SHP77 treated with DMSO at 0.1 percent for 48 hours (cell line): ENCODE data around the gene LBP.
"Not testable (repeated sequence)": the region's sequence is repeated elsewhere in the genome, so short reads cannot be mapped to it uniquely, and the experiment has no call there.

Source experiments
- DNase-seq: peaks from one replicate; lab custom pipeline; 2025; lab: John Stamatoyannopoulos, UW

The LBP gene

DNA sequence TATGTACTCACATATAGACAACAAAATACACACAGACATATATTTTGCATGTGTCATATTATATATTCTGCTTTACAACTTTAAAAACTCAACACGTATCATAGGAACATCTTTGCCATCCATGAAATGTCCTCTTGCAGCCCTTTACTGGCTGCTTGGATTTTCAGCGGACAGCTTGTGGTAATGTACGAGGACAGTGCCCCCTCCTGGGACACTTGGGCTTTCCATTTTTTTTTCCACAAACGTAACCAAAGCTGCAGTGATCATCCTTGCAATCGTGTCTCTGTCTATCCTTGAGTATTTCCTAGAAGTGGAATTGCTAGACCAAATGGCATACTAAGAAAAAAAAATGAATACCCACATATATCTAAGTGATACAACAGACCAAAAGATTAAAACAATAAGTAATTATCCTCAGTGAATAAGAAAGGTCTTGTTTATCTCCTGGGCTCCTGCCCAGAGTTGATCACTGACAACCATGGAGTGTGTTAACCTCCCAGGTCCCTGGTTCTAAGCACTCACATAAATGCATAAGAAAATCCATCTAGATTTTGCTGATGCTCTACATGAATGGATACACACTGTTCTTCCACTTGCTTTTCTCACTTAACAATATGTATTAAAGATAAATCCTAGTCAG is 24.2 kb upstream of the LBP start:
- DNase-seq = no peak

DNA sequence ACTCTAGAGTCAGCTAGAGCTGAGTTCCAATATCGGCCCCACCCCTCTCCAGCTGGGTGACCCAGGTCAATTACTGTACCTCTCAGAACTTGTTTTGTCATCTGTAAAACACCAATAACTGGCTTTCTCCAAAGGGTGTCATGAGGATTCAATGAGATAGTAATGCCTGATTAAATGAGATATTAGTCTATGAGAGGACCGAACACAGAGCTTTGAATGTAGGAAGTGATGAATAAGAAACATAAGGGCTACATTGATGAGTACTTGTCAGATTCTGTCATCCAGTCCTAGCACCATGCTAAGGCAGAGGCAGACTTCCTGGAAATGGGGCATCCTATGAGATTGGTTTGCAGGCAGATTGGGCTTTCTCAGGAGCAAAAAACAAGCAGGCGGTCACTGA is 22.1 kb upstream of the LBP start:
- DNase-seq = no peak

DNA sequence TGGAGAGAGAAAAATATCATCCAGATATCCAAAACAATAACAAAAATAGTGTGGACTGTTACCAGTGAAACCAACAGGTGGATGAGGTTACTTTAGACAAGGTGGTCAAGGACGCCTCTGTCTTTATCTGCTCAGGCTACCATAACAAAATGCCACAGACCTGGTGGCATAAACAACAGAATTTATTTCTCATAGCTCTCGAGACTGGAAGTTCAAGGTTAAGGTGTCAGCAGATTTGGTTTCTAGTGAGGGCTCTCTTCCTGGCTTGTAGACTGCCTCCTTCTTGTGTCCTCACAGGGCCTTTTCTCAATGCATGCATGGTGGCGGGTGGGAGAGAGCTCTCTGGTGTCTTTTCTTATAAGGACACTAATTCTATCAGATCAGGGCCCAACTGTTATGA is 21.1 kb upstream of the LBP start:
- DNase-seq = no peak

DNA sequence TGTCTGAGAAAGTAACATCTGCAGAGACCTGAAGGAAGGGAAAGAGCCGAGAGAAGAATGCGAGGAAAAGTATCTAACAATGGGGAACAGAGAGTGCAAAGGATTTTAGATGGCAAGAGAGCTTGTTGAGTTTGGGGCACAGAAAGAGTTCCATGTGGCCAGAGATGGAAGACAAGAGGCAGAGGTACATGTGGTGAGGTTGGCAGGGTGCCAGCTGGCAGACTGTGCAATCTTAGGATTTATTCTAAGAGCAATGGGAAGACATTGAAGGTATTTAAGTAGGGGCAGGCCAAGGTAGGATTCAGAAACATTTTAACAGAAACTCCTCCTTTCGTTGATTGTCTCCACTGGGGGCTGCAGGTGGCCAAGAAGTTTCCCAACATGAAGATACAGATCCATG is 20.4 kb upstream of the LBP start:
- DNase-seq = no peak

DNA sequence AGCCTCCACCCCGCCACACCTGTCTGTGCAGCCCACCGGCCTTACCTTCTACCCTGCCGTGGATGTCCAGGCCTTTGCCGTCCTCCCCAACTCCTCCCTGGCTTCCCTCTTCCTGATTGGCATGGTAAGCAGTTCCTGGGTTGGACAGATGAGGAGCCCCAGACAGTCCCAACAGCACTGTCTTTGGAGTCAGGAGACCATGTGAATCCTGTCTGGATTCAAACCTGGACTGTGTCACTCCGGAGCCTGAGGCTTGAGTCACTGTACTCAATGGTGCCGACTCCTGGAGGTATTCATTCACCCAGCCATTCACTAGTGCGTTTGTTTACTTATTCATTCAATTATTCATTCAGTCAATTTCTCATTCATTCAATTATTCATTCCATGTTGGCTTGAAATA is 20.0 kb upstream of the LBP start:
- DNase-seq = no peak

DNA sequence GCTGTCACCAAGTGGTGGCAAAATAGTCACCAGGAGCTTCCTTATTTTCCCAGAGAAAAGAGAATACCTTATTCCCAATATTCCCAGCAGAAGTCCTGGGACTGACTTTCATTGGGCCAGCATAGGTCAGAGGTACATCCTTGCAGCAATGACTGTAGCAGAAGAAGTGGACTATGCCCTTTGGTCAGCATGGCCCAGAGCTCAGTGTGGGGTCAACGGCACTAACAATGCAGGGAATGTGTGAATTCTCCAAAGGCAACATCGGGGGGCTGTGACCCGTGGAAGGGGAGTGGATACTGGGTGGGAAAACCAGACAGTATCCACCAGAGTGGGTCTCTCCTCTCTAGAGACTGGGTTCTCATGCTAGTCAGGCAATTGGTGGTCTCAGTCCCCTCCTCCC is 15.6 kb upstream of the LBP start:
- DNase-seq = no peak

DNA sequence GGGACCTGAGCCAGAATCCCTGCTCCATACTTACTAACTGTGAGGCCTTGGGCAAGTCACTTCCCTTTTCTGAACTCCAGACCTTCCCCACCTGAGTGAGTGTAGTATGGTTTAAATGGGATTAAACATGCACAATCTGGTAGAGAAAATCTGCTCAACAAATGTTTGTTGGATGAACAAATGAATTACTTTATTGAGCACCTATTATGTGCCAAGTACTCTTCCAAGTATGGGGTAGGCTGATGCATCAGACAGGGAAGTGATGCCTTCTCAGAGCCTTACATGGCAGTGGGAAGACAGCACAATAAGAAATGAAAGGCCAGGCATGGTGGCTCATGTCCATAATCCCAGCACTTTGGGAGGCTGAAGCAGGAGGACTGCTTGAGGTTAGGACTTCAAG is 15.0 kb upstream of the LBP start:
- DNase-seq = no peak

DNA sequence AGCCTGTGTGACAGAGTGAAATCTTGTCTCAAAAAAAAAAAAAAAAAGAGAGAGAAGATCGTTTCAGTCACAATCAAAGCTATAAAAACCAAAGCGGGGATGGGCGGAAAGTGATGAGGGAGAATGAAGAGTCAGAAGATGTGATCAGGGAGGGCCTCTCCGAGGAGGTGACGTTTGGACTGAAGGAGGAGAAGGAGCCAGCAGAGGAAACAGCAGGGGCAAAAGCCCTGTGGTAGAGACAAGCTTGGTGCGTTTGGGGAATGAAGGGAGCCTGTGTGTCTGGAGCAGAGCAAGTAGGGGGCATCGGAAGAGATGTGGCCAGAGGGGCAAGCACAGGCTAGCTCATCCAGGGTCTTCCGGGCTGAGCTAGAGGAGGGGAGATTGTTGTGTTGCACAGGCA is 14.5 kb upstream of the LBP start:
- no peak for DNase-seq

DNA sequence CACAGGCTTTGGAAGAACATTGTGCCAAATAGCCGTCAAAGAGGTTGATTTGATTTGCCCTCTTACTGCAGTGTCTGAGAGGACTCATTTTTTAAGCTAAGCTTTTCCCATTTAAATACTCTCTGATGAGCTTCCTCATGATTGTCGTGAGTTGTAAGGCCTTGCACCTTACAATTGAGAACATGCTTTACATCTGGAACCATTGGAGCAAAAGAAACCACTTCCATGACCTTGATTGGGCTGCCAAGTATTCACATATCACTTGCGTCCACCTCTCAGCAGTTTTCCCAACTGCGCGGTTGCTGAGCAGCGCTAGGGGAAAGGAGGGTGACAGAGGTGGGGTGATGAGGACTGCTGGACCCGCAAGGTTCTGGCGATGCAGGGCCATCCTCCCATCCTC is 12.3 kb upstream of the LBP start:
- DNase-seq = no peak

DNA sequence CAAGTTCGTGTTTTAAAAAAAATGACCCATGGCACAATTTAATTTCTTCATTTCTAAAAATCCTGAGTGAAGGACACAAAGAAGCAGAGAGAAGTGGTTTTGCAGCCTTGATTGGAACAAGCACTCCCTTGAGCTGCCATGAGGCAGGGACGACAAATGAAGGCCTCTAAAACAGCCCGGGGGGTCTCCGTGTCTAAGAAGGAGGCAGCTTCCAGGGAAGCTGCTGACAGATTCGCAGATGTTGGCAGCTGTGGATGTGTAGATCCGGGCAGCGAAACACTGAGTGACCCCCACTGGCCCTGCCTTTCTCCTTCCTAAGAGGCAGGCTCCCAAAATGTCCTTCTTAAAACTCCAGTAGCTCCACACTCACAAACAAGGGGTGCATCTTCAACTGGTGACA is 9.6 kb upstream of the LBP start:
- no peak for DNase-seq

DNA sequence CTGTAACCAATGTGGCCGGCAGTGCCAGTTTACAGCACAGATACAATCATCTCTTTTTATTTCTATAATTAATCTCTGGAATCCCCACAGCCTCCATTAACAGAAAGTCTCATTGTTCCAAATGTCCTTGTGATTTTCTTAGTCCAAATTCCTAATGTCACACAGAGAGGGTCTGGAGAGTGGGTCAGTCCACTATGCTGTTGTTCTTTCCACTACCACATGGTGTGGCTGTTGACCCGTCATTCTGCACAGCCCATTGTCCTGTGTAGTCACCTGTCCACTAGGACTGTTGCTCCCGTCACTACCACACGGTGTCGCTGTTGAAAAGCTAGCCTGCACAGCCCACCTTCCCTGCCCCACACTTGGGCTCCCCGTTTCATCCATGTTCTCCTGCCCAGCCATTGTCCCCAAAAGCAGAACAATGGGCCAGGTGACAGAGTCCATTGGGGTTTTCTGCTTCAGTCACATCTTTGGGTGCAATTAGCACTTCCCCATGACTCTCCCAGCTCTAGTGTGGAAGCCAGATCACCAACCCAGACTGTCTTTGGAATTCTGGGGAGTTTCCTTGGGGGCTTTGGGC is 8.6 kb upstream of the LBP start:
- no peak for DNase-seq

DNA sequence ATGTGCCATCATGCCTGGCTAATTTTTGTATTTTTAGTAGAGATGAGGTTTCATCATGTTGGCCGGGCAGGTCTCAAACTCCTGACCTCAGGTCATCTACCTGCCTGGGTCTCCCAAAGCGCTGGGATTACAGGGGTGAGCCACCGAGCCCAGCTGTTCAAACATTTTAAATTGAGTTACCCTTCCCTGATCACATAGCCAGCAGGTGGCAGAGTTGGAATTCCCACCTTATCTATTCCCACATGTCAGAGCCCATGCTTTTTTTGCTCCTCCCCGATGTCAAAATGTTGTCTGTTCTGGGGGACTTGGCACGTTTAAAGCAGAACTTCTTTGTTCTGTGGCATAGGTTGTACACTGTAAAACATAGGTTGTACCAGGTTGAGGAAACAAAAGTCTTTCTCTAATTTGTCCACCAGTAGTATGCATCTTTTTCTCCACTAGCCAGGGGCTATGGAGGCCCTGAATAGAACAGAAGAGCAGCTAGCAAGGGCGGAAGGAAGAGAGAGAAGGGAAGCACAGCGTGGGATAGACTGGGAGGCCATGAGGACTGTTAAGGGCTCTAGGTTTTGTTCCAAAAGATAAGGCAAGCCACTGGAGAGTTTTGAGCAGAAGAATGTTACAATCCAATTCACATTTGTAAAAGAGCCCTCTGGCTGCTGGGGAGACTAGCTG is 7.3 kb upstream of the LBP start:
- no peak for DNase-seq

DNA sequence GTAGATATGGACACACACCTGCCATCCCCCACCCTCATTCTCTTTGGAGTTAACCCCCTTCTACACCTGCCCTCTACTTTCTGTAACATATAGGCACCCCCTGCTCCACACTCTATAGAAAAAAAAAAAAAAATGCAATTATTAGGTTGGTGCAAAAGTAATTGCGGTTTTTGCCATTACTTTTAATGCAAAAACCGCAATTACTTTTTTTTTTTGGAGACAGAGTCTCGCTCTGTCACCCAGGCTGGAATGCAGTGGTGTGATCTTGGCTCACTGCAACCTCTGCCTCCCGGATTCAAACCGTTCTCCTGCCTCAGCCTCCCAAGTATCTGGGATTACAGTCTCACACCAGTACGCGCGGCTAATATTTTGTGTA is 6.8 kb upstream of the LBP start:
- DNase-seq = not testable (repeated sequence)

DNA sequence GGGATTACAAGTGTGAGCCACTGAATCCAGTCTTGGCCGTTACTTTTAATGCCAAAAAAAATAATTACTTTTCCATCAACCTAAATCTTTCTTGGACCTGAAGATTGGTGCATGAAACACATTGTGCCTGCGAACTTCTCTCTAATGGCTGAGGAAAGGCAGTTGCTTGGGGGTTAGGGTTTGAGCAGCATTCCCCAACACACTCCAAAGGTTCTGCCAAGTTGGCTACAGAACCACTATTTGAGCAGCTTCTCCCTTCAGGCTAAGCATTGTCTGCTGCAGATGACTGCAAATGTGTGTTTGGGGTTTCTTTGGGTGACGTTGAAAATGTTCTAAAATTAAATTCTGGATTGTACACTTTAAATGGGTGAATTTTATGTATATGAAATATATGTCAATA is 6.3 kb upstream of the LBP start:
- no peak for DNase-seq

DNA sequence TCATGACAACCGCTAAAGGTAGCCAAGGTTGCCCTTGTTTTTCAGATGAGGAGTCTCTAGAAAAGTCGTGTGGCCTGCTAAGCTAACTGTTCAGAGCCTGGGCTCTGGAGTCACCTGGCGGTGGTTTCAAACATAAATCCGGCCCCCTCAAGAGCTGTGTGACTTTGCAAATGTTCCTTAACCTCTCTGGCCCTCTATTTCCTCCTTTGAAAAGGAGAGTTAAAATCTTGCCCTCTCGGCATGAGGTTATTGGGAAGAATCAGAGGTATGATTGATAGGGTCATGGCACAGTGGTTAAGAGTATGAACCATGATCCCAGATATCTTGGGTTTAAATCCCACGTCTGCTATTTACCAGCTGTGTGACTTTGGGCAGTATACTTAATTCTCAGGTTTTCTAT is 5.6 kb upstream of the LBP start:
- DNase-seq = no peak

DNA sequence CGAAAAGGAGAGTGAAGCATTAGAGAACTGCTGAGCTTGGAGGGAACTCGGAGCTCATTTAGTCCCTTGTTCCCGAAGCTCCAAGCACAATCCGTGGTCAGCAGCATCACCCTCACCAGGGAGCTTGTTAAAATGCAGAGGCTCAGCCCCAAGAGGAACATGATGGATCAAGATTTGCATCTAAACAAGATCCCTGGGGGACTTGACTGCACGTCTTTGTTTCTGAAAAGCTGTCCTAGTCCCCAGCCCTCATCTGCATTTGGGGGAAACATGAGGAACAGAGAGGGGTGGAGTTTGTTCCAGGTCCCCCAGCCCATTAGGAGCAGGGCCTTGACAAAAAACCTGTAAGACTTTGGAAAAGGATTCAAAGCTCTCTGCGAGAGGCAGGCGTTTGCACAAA is 4.1 kb upstream of the LBP start:
- DNase-seq = no peak

DNA sequence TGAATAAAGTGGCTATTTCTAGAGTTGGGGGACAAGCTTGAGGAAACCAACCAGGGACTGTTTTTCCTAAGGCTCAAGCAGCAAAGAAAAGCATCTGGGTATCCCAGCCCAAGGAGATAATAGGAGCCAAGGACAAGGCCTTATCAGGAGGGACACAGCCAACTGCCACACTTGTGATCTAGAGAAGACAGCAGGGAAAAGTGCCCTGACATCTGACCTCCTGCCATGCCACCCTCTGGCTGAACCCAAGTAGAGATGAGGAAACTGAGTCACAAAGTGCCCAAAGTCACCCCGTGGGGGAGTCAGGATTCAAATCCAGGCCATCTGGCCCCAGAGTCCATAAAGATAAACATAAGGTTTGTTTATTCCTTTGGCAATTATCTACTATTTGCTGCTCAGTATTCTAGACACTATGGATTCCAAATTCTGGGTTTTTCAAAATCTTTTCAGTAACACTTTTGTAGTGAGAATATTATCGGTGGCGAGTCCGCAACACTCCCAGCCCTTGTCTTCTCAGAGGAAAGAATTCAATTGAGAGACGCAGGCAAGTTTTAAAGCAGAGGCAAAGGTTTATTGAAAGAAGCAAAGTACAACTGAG is 3.5 kb upstream of the LBP start:
- no peak for DNase-seq

DNA sequence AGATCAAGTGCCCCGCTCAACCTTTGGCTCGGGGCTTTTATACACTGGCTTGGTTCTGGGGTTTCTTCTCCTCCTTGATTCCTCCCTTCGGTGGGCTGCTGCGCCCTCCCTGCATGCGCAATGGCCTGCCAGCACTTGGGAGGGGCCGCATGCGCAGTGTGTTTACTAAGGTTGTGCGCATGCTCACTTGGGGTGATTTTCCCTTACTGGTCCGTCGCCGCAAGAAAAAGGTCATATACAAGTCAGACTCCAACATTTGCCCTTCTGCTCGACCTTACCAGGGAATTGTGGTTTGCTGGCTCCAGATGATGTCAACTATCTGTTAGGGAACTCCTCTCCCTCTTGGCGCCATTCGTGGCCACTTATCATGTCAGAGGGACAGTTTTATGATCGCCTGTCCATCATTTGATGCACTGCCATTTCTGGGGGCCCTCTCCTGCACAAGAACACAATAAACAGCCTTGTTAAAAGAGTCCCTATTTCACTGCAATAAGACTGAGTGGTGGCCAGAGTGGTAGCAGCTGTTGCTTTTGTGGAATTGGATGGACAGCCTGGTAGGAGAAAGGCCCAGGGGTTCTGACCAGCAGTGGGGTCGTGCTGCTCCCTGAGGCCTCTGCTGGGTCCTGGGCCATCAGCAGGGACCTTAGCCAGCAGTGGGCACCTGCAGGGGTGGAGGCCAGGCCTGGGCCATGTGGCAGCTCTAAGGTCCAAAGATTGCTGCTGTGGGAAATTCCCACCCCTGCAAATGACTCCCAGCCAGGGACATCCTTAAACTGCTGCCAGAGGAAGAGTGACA is 2.8 kb upstream of the LBP start:
- DNase-seq = no peak

DNA sequence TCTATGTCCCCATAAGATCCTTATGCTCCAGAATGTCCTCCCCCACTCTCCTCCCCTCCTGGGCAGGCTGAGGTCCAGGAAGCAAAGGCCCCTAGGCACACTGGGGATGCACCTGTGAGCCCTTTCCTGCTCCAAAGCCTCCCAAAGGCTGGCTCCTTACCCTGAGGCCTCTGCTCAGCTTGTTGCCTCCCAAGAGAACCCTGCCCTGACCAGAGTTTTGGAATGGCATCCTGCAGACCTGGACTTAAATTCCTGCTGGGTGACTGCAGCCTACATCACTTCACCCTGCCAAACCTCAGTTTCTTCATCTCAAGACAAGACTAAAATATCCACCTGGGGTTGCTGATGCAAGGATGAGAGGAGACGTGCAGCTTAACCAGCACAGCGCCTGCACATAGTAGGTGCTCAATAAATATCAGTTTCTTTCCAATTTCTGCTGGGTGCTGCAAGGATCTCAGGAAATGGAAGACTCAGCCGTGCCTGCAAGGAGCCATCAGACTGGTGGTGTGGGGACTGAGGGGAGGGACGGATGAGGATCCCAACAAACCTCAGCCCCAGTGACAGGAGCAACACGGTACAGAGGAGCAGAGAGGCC is 2.1 kb upstream of the LBP start:
- DNase-seq = no peak

DNA sequence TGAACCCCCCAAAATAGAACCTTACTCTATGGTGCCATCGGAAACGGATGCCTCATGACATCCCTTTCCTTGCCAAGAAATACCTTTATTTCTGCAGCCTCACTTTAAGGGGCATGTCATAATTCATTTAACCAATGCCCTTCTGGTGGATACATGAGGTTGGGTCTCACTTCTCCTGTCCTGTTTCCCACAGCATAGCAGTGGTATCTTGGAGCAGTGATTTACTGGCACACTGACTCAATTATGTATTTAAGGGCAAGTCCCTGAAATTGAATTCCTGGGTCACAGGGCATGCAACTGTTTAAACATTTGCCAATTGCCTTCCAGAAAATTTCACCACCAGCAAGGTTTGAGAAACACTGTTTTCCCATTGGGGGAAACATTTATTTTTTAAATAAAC is 639 bp upstream of the LBP start:
- DNase-seq = no peak

DNA sequence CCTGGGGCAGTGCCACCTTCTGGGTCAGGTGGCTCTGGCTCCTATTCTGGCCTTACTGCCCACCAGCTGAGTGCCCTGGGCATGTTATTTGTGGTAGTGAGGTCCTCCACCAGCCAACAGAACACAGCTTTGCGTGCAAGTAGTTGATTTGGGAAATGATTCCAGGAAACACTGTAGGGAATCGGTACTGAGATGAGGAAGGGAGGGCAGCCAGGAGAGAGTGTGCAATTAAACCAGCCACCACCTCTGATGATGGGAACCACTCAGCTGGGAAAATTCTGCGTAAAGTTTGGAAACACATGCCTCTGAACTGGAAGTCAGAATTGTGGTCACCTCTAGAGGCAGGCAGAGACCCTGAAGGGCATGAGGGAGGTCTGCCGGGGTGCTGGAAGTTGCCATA is 459 bp downstream of the LBP start:
- no peak for DNase-seq

DNA sequence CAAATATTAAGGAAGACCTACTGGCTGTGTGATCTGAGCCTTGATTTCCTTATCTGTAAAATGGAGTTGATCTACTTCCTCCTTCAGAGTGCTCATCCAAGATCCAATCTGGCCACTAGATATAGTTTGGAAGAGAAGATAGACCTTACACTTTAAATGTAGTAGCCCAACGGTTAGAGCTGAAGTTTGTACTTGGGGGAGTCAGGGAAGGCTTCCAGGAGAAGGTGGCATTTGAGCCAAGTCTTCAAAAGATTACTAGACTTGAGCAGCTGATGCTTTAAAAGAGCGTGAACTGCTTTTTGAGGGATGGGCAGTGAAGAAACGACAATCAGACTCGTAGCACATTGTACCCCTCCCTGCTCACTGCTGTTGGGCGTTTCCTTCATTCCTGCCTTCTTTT is 3.6 kb downstream of the LBP start:
- no peak for DNase-seq
